SK-N-SH treated with all-trans-retinoic acid at 6 μM for 48 hours (cell line): ENCODE results near the gene ETNPPL.

Source experiments
- ARNTL ChIP-seq: fragments of 450-650 bp; formaldehyde crosslinking; IDR thresholded peaks from 2 replicates; pipeline ENCODE4 v1.5.0; 2020; ENCODE audit warnings: low read depth, mild to moderate bottlenecking, moderate library complexity, borderline replicate concordance
- BACH2 ChIP-seq: fragments of 250-450 bp; sonication (Bioruptor Pico); IDR thresholded peaks from 2 replicates; pipeline ENCODE4 v1.9.0; 2021; ENCODE audit warnings: mild to moderate bottlenecking, borderline replicate concordance
- CSDC2 ChIP-seq: fragments of 250-450 bp; sonication (Bioruptor Pico); IDR thresholded peaks from 2 replicates; pipeline ENCODE4 v1.5.0; 2020; ENCODE audit warnings: mild to moderate bottlenecking, moderate library complexity
- PPARA ChIP-seq: fragments of 250-450 bp; sonication (Bioruptor Pico); IDR thresholded peaks from 2 replicates; pipeline ENCODE4 v1.5.0; 2020; ENCODE audit warnings: mild to moderate bottlenecking, borderline replicate concordance
- RARB ChIP-seq: fragments of 250-450 bp; sonication (Bioruptor Pico); IDR thresholded peaks from 2 replicates; pipeline ENCODE4 v1.8.0; 2021; ENCODE audit warnings: mild to moderate bottlenecking, moderate library complexity
- SNAI2 ChIP-seq: fragments of 250-450 bp; sonication (Bioruptor Pico); IDR thresholded peaks from 2 replicates; pipeline ENCODE4 v1.5.0; 2020; ENCODE audit warnings: mild to moderate bottlenecking, moderate library complexity
- TOX ChIP-seq: fragments of 250-450 bp; sonication (Bioruptor Pico); IDR thresholded peaks from 2 replicates; pipeline ENCODE4 v1.8.0; 2021; ENCODE audit warnings: mild to moderate bottlenecking, moderate library complexity, borderline replicate concordance
- ZFP3 ChIP-seq: fragments of 250-450 bp; sonication (Bioruptor Pico); IDR thresholded peaks from 2 replicates; pipeline ENCODE4 v1.5.0; 2020; ENCODE audit warnings: mild to moderate bottlenecking, moderate library complexity
- ZNF70 ChIP-seq: fragments of 450-650 bp; formaldehyde crosslinking; IDR thresholded peaks from 2 replicates; pipeline ENCODE4 v1.5.0; 2020; ENCODE audit warnings: mild to moderate bottlenecking, moderate library complexity
- TF ChIP-seq, protein P1 (sequence below): fragments of 250-450 bp; sonication (Bioruptor Pico); IDR thresholded peaks from 2 replicates; pipeline ENCODE4 v1.5.1; 2020; ENCODE audit warnings: low read depth, mild to moderate bottlenecking, moderate library complexity
- TF ChIP-seq, protein P2 (sequence below): fragments of 250-450 bp; sonication (Bioruptor Pico); IDR thresholded peaks from 2 replicates; pipeline ENCODE4 v1.5.0; 2020; ENCODE audit warnings: mild to moderate bottlenecking, moderate library complexity
- TF ChIP-seq, protein P3 (sequence below): fragments of 250-450 bp; sonication (Bioruptor Pico); IDR thresholded peaks from 2 replicates; pipeline ENCODE4 v1.8.0; 2020; ENCODE audit warnings: mild to moderate bottlenecking, moderate library complexity, borderline replicate concordance
- TF ChIP-seq, protein P4 (sequence below): fragments of 250-450 bp; sonication (Bioruptor Pico); IDR thresholded peaks from 2 replicates; pipeline ENCODE4 v1.8.0; 2021; ENCODE audit warnings: low read depth, mild to moderate bottlenecking, moderate library complexity, borderline replicate concordance

DNA sequence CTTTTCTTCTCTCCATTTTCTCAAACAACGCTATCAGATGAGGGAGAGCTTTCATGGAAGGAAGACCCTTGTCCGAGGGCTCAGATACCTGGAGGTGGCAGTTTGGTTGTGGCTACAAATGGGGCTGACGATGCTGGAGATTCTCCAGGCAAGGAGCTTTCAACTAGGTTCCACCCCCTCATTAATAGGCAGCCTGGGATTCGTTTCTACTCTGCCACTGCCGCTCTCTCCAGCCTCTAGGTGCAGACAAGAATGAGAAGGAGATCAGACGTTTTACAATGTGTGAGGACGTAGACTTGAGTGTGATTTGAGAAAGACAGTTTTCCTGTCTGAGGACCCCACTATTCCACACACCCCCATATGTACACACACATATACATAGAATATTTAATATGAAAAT lies 53.1 kb downstream of the ETNPPL start:
- TF ChIP-seq RARB (CRISPR knock-in tag), result no peak
- no peak for TF ChIP-seq ARNTL
- TF ChIP-seq, protein P1, sequence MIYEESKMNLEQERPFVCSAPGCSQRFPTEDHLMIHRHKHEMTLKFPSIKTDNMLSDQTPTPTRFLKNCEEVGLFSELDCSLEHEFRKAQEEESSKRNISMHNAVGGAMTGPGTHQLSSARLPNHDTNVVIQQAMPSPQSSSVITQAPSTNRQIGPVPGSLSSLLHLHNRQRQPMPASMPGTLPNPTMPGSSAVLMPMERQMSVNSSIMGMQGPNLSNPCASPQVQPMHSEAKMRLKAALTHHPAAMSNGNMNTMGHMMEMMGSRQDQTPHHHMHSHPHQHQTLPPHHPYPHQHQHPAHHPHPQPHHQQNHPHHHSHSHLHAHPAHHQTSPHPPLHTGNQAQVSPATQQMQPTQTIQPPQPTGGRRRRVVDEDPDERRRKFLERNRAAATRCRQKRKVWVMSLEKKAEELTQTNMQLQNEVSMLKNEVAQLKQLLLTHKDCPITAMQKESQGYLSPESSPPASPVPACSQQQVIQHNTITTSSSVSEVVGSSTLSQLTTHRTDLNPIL (CRISPR knock-in tag), result no peak
- TF ChIP-seq, protein P2, sequence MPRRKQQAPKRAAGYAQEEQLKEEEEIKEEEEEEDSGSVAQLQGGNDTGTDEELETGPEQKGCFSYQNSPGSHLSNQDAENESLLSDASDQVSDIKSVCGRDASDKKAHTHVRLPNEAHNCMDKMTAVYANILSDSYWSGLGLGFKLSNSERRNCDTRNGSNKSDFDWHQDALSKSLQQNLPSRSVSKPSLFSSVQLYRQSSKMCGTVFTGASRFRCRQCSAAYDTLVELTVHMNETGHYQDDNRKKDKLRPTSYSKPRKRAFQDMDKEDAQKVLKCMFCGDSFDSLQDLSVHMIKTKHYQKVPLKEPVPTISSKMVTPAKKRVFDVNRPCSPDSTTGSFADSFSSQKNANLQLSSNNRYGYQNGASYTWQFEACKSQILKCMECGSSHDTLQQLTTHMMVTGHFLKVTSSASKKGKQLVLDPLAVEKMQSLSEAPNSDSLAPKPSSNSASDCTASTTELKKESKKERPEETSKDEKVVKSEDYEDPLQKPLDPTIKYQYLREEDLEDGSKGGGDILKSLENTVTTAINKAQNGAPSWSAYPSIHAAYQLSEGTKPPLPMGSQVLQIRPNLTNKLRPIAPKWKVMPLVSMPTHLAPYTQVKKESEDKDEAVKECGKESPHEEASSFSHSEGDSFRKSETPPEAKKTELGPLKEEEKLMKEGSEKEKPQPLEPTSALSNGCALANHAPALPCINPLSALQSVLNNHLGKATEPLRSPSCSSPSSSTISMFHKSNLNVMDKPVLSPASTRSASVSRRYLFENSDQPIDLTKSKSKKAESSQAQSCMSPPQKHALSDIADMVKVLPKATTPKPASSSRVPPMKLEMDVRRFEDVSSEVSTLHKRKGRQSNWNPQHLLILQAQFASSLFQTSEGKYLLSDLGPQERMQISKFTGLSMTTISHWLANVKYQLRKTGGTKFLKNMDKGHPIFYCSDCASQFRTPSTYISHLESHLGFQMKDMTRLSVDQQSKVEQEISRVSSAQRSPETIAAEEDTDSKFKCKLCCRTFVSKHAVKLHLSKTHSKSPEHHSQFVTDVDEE (CRISPR knock-in tag), result no peak
- no peak for TF ChIP-seq ZNF70 (CRISPR knock-in tag)
- TF ChIP-seq BACH2 (CRISPR knock-in tag), result no peak
- TF ChIP-seq ZFP3 (CRISPR knock-in tag), result no peak
- no peak for TF ChIP-seq SNAI2 (CRISPR knock-in tag)
- TF ChIP-seq PPARA (CRISPR knock-in tag), result no peak
- TF ChIP-seq CSDC2 (CRISPR knock-in tag), result no peak
- no peak for TF ChIP-seq TOX (CRISPR knock-in tag)
- TF ChIP-seq, protein P3, sequence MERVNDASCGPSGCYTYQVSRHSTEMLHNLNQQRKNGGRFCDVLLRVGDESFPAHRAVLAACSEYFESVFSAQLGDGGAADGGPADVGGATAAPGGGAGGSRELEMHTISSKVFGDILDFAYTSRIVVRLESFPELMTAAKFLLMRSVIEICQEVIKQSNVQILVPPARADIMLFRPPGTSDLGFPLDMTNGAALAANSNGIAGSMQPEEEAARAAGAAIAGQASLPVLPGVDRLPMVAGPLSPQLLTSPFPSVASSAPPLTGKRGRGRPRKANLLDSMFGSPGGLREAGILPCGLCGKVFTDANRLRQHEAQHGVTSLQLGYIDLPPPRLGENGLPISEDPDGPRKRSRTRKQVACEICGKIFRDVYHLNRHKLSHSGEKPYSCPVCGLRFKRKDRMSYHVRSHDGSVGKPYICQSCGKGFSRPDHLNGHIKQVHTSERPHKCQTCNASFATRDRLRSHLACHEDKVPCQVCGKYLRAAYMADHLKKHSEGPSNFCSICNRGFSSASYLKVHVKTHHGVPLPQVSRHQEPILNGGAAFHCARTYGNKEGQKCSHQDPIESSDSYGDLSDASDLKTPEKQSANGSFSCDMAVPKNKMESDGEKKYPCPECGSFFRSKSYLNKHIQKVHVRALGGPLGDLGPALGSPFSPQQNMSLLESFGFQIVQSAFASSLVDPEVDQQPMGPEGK (CRISPR knock-in tag), result no peak
- TF ChIP-seq, protein P4, sequence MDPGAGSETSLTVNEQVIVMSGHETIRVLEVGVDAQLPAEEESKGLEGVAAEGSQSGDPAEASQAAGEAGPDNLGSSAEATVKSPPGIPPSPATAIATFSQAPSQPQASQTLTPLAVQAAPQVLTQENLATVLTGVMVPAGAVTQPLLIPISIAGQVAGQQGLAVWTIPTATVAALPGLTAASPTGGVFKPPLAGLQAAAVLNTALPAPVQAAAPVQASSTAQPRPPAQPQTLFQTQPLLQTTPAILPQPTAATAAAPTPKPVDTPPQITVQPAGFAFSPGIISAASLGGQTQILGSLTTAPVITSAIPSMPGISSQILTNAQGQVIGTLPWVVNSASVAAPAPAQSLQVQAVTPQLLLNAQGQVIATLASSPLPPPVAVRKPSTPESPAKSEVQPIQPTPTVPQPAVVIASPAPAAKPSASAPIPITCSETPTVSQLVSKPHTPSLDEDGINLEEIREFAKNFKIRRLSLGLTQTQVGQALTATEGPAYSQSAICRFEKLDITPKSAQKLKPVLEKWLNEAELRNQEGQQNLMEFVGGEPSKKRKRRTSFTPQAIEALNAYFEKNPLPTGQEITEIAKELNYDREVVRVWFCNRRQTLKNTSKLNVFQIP (CRISPR knock-in tag), result no peak
